Esophagus muscularis mucosa (tissue), 3 donors: ENCODE results near the gene CYP2D6.

Experiments used
- POLR2A ChIP-seq: fragments of 450-650 bp; IDR thresholded peaks from one replicate; pipeline ENCODE4 v1.6.1; 2017; ENCODE audit warnings: antibody characterized with exemption, moderate library complexity, mild to moderate bottlenecking, low read depth
- POLR2AphosphoS5 ChIP-seq, 2 donors: sonication (generic); formaldehyde crosslinking; IDR thresholded peaks; one replicate each; pipeline ENCODE4 v1.6.1; 2017; ENCODE audit warnings: antibody characterized with exemption in 2 of 2
- TF ChIP-seq, protein P1 (sequence below), 3 experiments: fragments of 200-600 bp in 2 of 3; fragments of 450-650 bp in 1 of 3; sonication (generic) in 2 of 3; IDR thresholded peaks; one replicate each; pipeline ENCODE4 v1.5.1; 2017 to 2019; ENCODE audit warnings: antibody characterized with exemption in 3 of 3, mild to moderate bottlenecking in 2 of 3, moderate library complexity in 1 of 3

GRCh38 chr22:42179616-42180015 is 49.0 kb upstream of the CYP2D6 start:
- TF ChIP-seq POLR2A (no peak), POLR2AphosphoS5 (IDR thresholded peaks at IDR 0.05) (no peak)
- TF ChIP-seq, protein P1, sequence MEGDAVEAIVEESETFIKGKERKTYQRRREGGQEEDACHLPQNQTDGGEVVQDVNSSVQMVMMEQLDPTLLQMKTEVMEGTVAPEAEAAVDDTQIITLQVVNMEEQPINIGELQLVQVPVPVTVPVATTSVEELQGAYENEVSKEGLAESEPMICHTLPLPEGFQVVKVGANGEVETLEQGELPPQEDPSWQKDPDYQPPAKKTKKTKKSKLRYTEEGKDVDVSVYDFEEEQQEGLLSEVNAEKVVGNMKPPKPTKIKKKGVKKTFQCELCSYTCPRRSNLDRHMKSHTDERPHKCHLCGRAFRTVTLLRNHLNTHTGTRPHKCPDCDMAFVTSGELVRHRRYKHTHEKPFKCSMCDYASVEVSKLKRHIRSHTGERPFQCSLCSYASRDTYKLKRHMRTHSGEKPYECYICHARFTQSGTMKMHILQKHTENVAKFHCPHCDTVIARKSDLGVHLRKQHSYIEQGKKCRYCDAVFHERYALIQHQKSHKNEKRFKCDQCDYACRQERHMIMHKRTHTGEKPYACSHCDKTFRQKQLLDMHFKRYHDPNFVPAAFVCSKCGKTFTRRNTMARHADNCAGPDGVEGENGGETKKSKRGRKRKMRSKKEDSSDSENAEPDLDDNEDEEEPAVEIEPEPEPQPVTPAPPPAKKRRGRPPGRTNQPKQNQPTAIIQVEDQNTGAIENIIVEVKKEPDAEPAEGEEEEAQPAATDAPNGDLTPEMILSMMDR (IDR thresholded peaks at IDR 0.05): no peak
